B cell (primary cell): ENCODE data around the gene SWT1. TPM values are rescaled to one million over a fixed set of nuclear protein-coding genes. Genes with fewer than 3 reads are reported as not detected.

Experiments used
- ATAC-seq: fragments of 200-7000 bp; cut with Tn5 transposase; one replicate; pipeline ENCODE4 v1.10.0; 2021; ENCODE audit warnings: low read depth, mild to moderate bottlenecking, moderate number of reproducible peaks, moderate library complexity
- CTCF ChIA-PET: fragments of 350-600 bp; sonication (Branson Sonifier 250); formaldehyde crosslinking; loops from one replicate; lab custom pipeline; 2021; ENCODE audit warnings: antibody characterized with exemption, inconsistent platforms; lab: Charles Lee
- POLR2A ChIA-PET: fragments of 350-600 bp; sonication (Branson Sonifier 250); formaldehyde crosslinking; loops from one replicate; lab custom pipeline; 2021; ENCODE audit warnings: antibody characterized with exemption; lab: Charles Lee
- DNase-seq: peaks from one replicate; pipeline ENCODE4 v3.0.0; 2013
- H2AFZ ChIP-seq: 2 replicates; pipeline ENCODE4 v1.6.1; 2012; ENCODE audit warnings: mild to moderate bottlenecking, low read depth, low read length; ENCODE audit not compliant: insufficient read depth, poor library complexity, severe bottlenecking
- H3K27ac ChIP-seq, 2 donors: 1 replicate in 1 of 2; 2 replicates in 1 of 2; pipeline ENCODE4 v1.5.1; 2012 to 2013; ENCODE audit warnings: low read length in 2 of 2, mild to moderate bottlenecking in 2 of 2, moderate library complexity in 1 of 2
- H3K27me3 ChIP-seq, 4 experiments: fragments of 200-600 bp in 1 of 4; sonication (generic) in 1 of 4; replicated peaks in 1 of 4; 1 replicate in 2 of 4; 2 replicates in 2 of 4; pipeline versions ENCODE4 v1.6.1 to v1.7.0; 2013 to 2016; ENCODE audit warnings: low read length in 3 of 4, mild to moderate bottlenecking in 2 of 4, mixed read lengths in 1 of 4, moderate library complexity in 1 of 4; ENCODE audit not compliant: insufficient read depth in 4 of 4, control insufficient read depth in 3 of 4; ENCODE audit errors: control extremely low read depth in 1 of 4
- H3K36me3 ChIP-seq, 2 experiments: replicated peaks in 1 of 2; 1 replicate in 1 of 2; 2 replicates in 1 of 2; pipeline versions ENCODE4 v1.6.1 to v1.7.1; 2013; ENCODE audit warnings: low read length in 1 of 2; ENCODE audit not compliant: insufficient read depth in 2 of 2, control insufficient read depth in 1 of 2; ENCODE audit errors: control extremely low read depth in 1 of 2, extremely low read depth in 1 of 2
- H3K4me1 ChIP-seq, 2 donors: fragments of 200-600 bp in 1 of 2; sonication (generic) in 1 of 2; 1 replicate in 1 of 2; 2 replicates in 1 of 2; pipeline versions ENCODE4 v1.5.1 to v1.6.1; 2013 to 2017; ENCODE audit warnings: low read length in 2 of 2; ENCODE audit not compliant: control insufficient read depth in 2 of 2, insufficient read depth in 2 of 2
- H3K4me2 ChIP-seq: replicated peaks from 2 replicates; pipeline ENCODE3; 2012; ENCODE audit warnings: mild to moderate bottlenecking, low read depth, low read length; ENCODE audit not compliant: poor library complexity, severe bottlenecking
- H3K4me3 ChIP-seq, 5 experiments: fragments of 200-600 bp in 1 of 5; sonication (generic) in 1 of 5; 1 replicate in 3 of 5; 2 replicates in 2 of 5; pipeline versions ENCODE4 v1.5.1 to v1.7.0; 2011 to 2016; ENCODE audit warnings: low read length in 4 of 5, mild to moderate bottlenecking in 4 of 5, low read depth in 2 of 5, control low read depth in 1 of 5, moderate library complexity in 1 of 5; ENCODE audit not compliant: insufficient read depth in 1 of 5; ENCODE audit errors: control extremely low read depth in 1 of 5, extremely low read depth in 1 of 5
- H3K79me2 ChIP-seq: fragments of 200-600 bp; sonication (generic); one replicate; pipeline ENCODE4 v1.6.0; 2016; ENCODE audit warnings: low read length; ENCODE audit not compliant: control insufficient read depth, insufficient read depth
- H3K9ac ChIP-seq: fragments of 200-600 bp; sonication (generic); 2 replicates; pipeline ENCODE4 v1.6.1; 2017; ENCODE audit warnings: mild to moderate bottlenecking, low read length, moderate library complexity
- H3K9me3 ChIP-seq, 3 donors: one replicate each; pipeline versions ENCODE4 v1.6.1 to v1.7.1; 2013; ENCODE audit warnings: low read length in 2 of 3; ENCODE audit not compliant: control insufficient read depth in 2 of 3, insufficient read depth in 1 of 3; ENCODE audit errors: control extremely low read depth in 1 of 3
- H4K20me1 ChIP-seq: 2 replicates; pipeline ENCODE4 v1.6.0; 2012; ENCODE audit warnings: mild to moderate bottlenecking, low read length; ENCODE audit not compliant: insufficient read depth, control insufficient read depth, poor library complexity, severe bottlenecking
- H3K27ac Mint-ChIP-seq: one replicate; pipeline ENCODE4 v1.8.0; 2021; ENCODE audit warnings: mixed read lengths
- H3K27me3 Mint-ChIP-seq: one replicate; pipeline ENCODE4 v1.8.0; 2021; ENCODE audit warnings: mixed read lengths
- H3K4me1 Mint-ChIP-seq: one replicate; pipeline ENCODE4 v1.8.0; 2021; ENCODE audit warnings: mixed read lengths
- H3K4me3 Mint-ChIP-seq: one replicate; pipeline ENCODE4 v1.8.0; 2021; ENCODE audit warnings: mixed read lengths
- H3K9me3 Mint-ChIP-seq: one replicate; pipeline ENCODE4 v1.8.0; 2022; ENCODE audit warnings: mixed read lengths; ENCODE audit not compliant: insufficient read depth
- CTCF ChIP-seq: fragments of 200-600 bp; IDR thresholded peaks from one replicate; pipeline ENCODE4 v1.8.0; 2022; ENCODE audit warnings: antibody characterized with exemption, mild to moderate bottlenecking
- EZH2 ChIP-seq: IDR thresholded peaks from 2 replicates; pipeline ENCODE4 v1.6.1; 2012; ENCODE audit warnings: borderline replicate concordance, low read depth, mild to moderate bottlenecking, moderate library complexity, low read length; ENCODE audit not compliant: insufficient read depth, poor library complexity, severe bottlenecking
- WGBS: methylation state at CpG from one replicate; pipeline ENCODE4 v1.1.5; 2013; ENCODE audit warnings: missing lambda C conversion rate; ENCODE audit not compliant: insufficient coverage; 5-methylcytosine and 5-hydroxymethylcytosine counted together
- intact Hi-C: fragments of 100-400 bp; cut with micrococcal nuclease; formaldehyde crosslinking; loops from one replicate; pipeline ENCODE4 v1.10.0; 2022
- polyA plus RNA-seq: library from polyadenylated mRNA; depleted of rRNA; stranded (reverse); fragments of >200 nt; gene quantifications from 2 replicates; pipeline ENCODE4 v1.2.3, GENCODE V29; 2012
- total RNA-seq, 2 donors: library from RNA; stranded (reverse); fragments of 120-200 nt in 1 of 2; gene quantifications; 1 replicate in 1 of 2; 2 replicates in 1 of 2; pipeline versions ENCODE4 v1.2.3 to v1.2.4, GENCODE V29; 2013 to 2022

Gene SWT1
- total and polyA plus RNA-seq, 2 donors (not counting 1 experiment from before 2014, with no cell fraction given): 2.1 to 8.5 TPM

DNA sequence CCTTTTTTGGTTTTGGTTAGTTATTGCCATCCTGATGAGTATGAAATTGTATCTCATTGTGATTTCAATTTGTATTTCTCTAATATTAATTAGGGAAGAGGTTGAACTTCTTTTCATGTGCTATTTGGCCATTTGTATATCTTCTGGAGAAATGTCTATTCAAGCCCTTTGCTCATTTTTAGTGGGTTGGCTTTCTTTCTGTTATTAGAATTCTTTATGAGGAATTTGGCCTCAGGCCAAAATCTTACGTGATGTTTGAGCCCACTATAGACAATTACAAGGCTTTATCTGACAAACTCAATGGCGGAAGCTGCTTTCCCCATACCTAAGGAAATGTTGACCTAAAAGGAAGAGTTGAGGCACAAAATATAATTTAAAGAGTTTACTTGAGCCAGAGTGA is 127.1 kb downstream of the SWT1 start:
- Mint-ChIP-seq H3K9me3 (peaks cover 3% of the 10 kb centered on the region), H3K4me3 (no peak overlapping the region), H3K4me1 (peaks cover 3% of the 10 kb centered on the region), H3K27ac (no peak overlapping the region), H3K27me3 (no peaks in the 10 kb centered on the region)
- Histone ChIP-seq H3K4me1 (no peaks in the 10 kb centered on the region), H2AFZ (no peak overlapping the region), H3K27me3 (no peaks in the 10 kb centered on the region), H3K9me3 (no peaks in the 10 kb centered on the region), H3K79me2 (no peaks in the 10 kb centered on the region), H3K4me3 (no peak overlapping the region), H3K4me2 (no peak overlapping the region), H3K36me3 (peaks cover 0 to under 1% of the 10 kb centered on the region in 2 experiments), H3K27ac (no peak overlapping the region), H4K20me1 (no peaks in the 10 kb centered on the region), H3K9ac (no peak overlapping the region)
- WGBS: no CpG with 5 or more reads among the region's 2 CpGs
- intact Hi-C loops: no loop called here
- TF ChIP-seq EZH2 (no peak), CTCF (no peak)
- no peak for ATAC-seq
- ChIA-PET POLR2A (no interaction called here), CTCF (interaction anchor here (1.0 kb wide), 1 partner anchor 397 kb away, joined by 6 read pairs; no protein-coding TSS in a partner anchor)
- no peak for DNase-seq

GRCh38 chr1:185284533-185285276 is 127.7 kb downstream of the SWT1 start:
- H3K36me3 ChIP-seq: peaks cover 0 to 2% of the 10 kb centered on the region in 2 experiments
- H2AFZ ChIP-seq: no peak overlapping the region
- TF ChIP-seq EZH2 (no peak), CTCF (no peak)
- H3K27me3 ChIP-seq: no peaks in the 10 kb centered on the region
- no peaks in the 10 kb centered on the region for H4K20me1 ChIP-seq
- DNase-seq (no peak), ATAC-seq (no peak)
- H3K9me3 ChIP-seq: peaks cover 0 to 1% (median 0%) of the 10 kb centered on the region in 3 donors
- Mint-ChIP-seq H3K27me3 (no peaks in the 10 kb centered on the region), H3K4me1 (peaks cover 3% of the 10 kb centered on the region), H3K27ac (no peak overlapping the region), H3K4me3 (no peak overlapping the region), H3K9me3 (peaks cover 3% of the 10 kb centered on the region)
- POLR2A ChIA-PET: no interaction called here
- H3K27ac ChIP-seq: no peak overlapping the region
- 88% methylated on average over 1 of the region's 2 CpGs for WGBS
- intact Hi-C loops: no loop called here
- no peak overlapping the region for H3K4me3 ChIP-seq
- H3K9ac ChIP-seq: no peak overlapping the region
- no peaks in the 10 kb centered on the region for H3K4me1 ChIP-seq
- no peaks in the 10 kb centered on the region for H3K79me2 ChIP-seq
- CTCF ChIA-PET: interaction anchor here (1.0 kb wide), 1 partner anchor 396 kb away, joined by 6 read pairs; no protein-coding TSS in a partner anchor
- no peak overlapping the region for H3K4me2 ChIP-seq
